ENCODE measurements around the gene TEX11.
"Not testable (repeated sequence)": the region's sequence is repeated elsewhere in the genome, so short reads cannot be mapped to it uniquely, and the experiment has no call there.

TEX11 gene

DNA sequence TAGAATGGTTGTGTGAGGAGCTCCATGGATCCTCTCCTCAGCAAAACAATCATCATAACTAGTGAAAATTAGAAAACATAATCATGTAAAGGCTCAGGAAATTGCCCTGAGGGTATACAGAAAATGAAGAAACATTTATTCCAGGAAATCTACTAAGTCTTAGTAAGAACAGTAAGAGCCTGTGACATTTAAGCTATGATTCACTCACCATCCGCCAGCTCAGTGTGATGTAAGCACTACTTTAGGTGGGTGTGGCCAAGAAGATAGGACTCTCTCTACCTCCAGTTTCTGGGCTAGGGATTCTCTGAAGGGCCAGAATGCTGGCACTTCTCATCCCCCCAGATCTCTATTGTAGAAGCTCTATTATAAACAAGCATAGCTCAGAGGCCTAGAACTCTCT lies 316.4 kb downstream of the TEX11 start:
- Histone ChIP-seq H3K36me3 (ENCODE audit: low read length) (no peaks in the 10 kb centered on the region), H3F3A (ENCODE audit: insufficient read depth) (no peaks in the 10 kb centered on the region), H3K27ac (ENCODE audit: low read depth, low read length) (no peak overlapping the region), H3K79me2 (ENCODE audit: insufficient read depth, low read length) (no peaks in the 10 kb centered on the region), H3K9me2 (replicated peaks; ENCODE audit: insufficient read depth, low read length) (no peaks in the 10 kb centered on the region), H3K9me3 (ENCODE audit: insufficient read depth, low read length) (no peaks in the 10 kb centered on the region), H3K27me3 (ENCODE audit: low read length) (no peaks in the 10 kb centered on the region), H3K4me3 (ENCODE audit: insufficient read depth, low read length, poor library complexity, severe bottlenecking) (no peak overlapping the region), H4K20me1 (ENCODE audit: low read depth, low read length) (no peaks in the 10 kb centered on the region), H2AFZ (ENCODE audit: low read depth, low read length, severe bottlenecking) (no peak overlapping the region), H3K9ac (ENCODE audit: low read length) (no peak overlapping the region), H3K4me2 (ENCODE audit: low read depth, low read length, poor library complexity, severe bottlenecking) (no peak overlapping the region)
- TF ChIP-seq, protein P1, sequence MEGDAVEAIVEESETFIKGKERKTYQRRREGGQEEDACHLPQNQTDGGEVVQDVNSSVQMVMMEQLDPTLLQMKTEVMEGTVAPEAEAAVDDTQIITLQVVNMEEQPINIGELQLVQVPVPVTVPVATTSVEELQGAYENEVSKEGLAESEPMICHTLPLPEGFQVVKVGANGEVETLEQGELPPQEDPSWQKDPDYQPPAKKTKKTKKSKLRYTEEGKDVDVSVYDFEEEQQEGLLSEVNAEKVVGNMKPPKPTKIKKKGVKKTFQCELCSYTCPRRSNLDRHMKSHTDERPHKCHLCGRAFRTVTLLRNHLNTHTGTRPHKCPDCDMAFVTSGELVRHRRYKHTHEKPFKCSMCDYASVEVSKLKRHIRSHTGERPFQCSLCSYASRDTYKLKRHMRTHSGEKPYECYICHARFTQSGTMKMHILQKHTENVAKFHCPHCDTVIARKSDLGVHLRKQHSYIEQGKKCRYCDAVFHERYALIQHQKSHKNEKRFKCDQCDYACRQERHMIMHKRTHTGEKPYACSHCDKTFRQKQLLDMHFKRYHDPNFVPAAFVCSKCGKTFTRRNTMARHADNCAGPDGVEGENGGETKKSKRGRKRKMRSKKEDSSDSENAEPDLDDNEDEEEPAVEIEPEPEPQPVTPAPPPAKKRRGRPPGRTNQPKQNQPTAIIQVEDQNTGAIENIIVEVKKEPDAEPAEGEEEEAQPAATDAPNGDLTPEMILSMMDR (IDR thresholded peaks at IDR 0.05; ENCODE audit: insufficient read depth, low read length, poor library complexity, severe bottlenecking) = no peak
- no peak for TF ChIP-seq EZH2phosphoT487 (conservative IDR thresholded peaks at IDR 0.05; ENCODE audit: low read length)

DNA sequence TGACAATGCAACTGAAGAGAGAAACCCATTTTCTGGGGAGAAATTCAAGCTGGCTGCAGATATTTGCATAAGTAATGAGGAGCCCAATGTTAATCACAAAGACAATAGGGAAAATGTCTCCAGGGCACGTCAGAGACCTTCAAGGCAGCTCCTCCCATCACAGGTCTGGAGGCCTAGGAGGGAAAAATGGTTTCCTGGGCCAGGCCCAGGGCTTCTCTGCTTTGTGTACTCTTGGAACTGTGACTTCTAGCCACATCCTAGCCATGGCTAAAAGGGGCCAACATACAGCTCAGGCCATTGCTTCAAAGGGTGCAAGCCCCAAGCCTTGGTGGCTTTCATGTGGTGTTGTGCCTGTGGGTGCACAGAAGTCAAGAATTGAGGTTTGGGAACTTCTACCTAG lies 321.4 kb downstream of the TEX11 start:
- H3K9ac ChIP-seq (ENCODE audit: low read length); H3K27me3 ChIP-seq (ENCODE audit: low read length); H2AFZ ChIP-seq (ENCODE audit: low read depth, low read length, severe bottlenecking): not testable (repeated sequence)

DNA sequence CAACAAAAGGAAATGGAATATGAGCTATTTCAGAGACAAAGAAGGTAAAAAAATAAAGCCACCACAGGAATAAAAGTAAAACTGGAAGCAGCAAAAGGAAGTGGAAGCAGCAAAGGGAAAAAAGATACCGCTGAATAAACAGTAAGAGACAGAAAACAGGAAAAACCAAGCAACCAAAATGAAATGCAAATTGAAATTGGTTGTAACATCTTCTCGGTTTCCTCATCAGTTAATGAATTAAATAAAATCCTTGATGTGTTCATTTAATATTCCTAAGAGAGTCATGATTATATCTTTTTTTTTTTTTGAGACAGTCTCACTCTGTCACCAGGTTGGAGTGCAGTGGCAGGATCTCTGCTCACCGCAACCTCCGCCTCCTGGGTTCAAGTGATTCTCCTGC lies 331.1 kb downstream of the TEX11 start:
- H3K9me3 ChIP-seq (ENCODE audit: insufficient read depth, low read length) = no peaks in the 10 kb centered on the region
- TF ChIP-seq, protein P1 (IDR thresholded peaks at IDR 0.05; ENCODE audit: insufficient read depth, low read length, poor library complexity, severe bottlenecking) = no peak
- no peak for TF ChIP-seq EZH2phosphoT487 (conservative IDR thresholded peaks at IDR 0.05; ENCODE audit: low read length)
- no peak overlapping the region for H3K27ac ChIP-seq (ENCODE audit: low read depth, low read length)
- no peaks in the 10 kb centered on the region for H3K9me2 ChIP-seq (replicated peaks; ENCODE audit: insufficient read depth, low read length)
- H3K27me3 ChIP-seq (ENCODE audit: low read length) = no peaks in the 10 kb centered on the region
- H3K36me3 ChIP-seq (ENCODE audit: low read length) = no peaks in the 10 kb centered on the region
- H3K4me3 ChIP-seq (ENCODE audit: insufficient read depth, low read length, poor library complexity, severe bottlenecking) = no peak overlapping the region
- no peak overlapping the region for H2AFZ ChIP-seq (ENCODE audit: low read depth, low read length, severe bottlenecking)
- H3F3A ChIP-seq (ENCODE audit: insufficient read depth) = no peaks in the 10 kb centered on the region
- no peaks in the 10 kb centered on the region for H3K79me2 ChIP-seq (ENCODE audit: insufficient read depth, low read length)
- no peak overlapping the region for H3K9ac ChIP-seq (ENCODE audit: low read length)
- no peak overlapping the region for H3K4me2 ChIP-seq (ENCODE audit: low read depth, low read length, poor library complexity, severe bottlenecking)
- no peaks in the 10 kb centered on the region for H4K20me1 ChIP-seq (ENCODE audit: low read depth, low read length)

More for the DNA sequence above, 321.4 kb downstream of the TEX11 start:
- H3K9me2 ChIP-seq (replicated peaks; ENCODE audit: insufficient read depth, low read length); H3F3A ChIP-seq (ENCODE audit: insufficient read depth); H3K9me3 ChIP-seq (ENCODE audit: insufficient read depth, low read length); H3K27ac ChIP-seq (ENCODE audit: low read depth, low read length); H3K4me2 ChIP-seq (ENCODE audit: low read depth, low read length, poor library complexity, severe bottlenecking); H4K20me1 ChIP-seq (ENCODE audit: low read depth, low read length); H3K36me3 ChIP-seq (ENCODE audit: low read length); H3K79me2 ChIP-seq (ENCODE audit: insufficient read depth, low read length); H3K4me3 ChIP-seq (ENCODE audit: insufficient read depth, low read length, poor library complexity, severe bottlenecking): not testable (repeated sequence)

DNA sequence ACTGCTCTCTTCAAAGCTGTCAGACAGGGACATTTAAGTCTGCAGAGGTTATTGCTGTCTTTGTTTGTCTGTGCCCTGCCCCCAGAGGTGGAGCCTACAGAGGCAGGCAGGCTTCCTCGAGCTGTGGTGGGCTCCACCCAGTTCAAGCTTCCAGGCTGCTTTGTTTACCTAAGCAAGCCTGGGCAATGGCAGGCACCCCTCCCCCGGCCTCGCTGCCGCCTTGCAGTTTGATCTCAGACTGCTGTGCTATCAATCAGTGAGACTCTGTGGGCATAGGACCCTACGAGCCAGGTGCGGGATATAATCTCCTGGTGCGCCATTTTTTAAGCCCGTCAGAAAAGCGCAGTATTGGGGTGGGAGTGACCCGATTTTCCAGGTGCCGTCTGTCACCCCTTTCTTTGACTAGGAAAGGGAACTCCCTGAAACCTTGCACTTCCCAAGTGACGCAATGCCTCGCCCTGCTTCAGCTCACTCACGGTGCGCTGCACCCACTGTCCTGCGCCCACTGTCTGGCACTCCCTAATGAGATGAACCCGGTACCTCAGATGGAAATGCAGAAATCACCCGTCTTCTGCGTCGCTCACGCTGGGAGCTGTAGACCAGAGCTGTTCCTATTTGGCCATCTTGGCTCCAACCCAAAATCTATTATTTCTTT lies 338.5 kb downstream of the TEX11 start:
- H2AFZ ChIP-seq (ENCODE audit: low read depth, low read length, severe bottlenecking); H3K9ac ChIP-seq (ENCODE audit: low read length); H3K9me2 ChIP-seq (replicated peaks; ENCODE audit: insufficient read depth, low read length); H3K4me2 ChIP-seq (ENCODE audit: low read depth, low read length, poor library complexity, severe bottlenecking); H3F3A ChIP-seq (ENCODE audit: insufficient read depth); H3K36me3 ChIP-seq (ENCODE audit: low read length); H3K27ac ChIP-seq (ENCODE audit: low read depth, low read length); H4K20me1 ChIP-seq (ENCODE audit: low read depth, low read length); H3K79me2 ChIP-seq (ENCODE audit: insufficient read depth, low read length); H3K9me3 ChIP-seq (ENCODE audit: insufficient read depth, low read length); H3K27me3 ChIP-seq (ENCODE audit: low read length); H3K4me3 ChIP-seq (ENCODE audit: insufficient read depth, low read length, poor library complexity, severe bottlenecking): not testable (repeated sequence)
